Esophagus (tissue), 2 donors: Measurements from ENCODE around the gene CATSPERD. TPM values are rescaled to one million over a fixed set of nuclear protein-coding genes. Genes with fewer than 3 reads are reported as not detected.

Experiments used
- H3K27ac ChIP-seq, 2 donors: one replicate each; pipeline ENCODE4 v1.5.1; 2013; ENCODE audit warnings: low read depth in 2 of 2, mild to moderate bottlenecking in 2 of 2, inconsistent platforms in 1 of 2, low read length in 1 of 2, moderate library complexity in 1 of 2
- H3K27me3 ChIP-seq, 2 donors: one replicate each; pipeline ENCODE4 v1.6.1; 2013; ENCODE audit warnings: low read length in 2 of 2, control low read depth in 1 of 2, mild to moderate bottlenecking in 1 of 2; ENCODE audit not compliant: insufficient read depth in 2 of 2, control insufficient read depth in 1 of 2
- H3K36me3 ChIP-seq, 2 donors: one replicate each; pipeline ENCODE4 v1.6.1; 2013; ENCODE audit warnings: low read length in 1 of 2; ENCODE audit not compliant: control insufficient read depth in 2 of 2, insufficient read depth in 2 of 2
- H3K4me1 ChIP-seq, 2 donors: one replicate each; pipeline ENCODE4 v1.6.1; 2013; ENCODE audit warnings: low read length in 1 of 2; ENCODE audit not compliant: control insufficient read depth in 2 of 2, insufficient read depth in 2 of 2
- H3K4me3 ChIP-seq, 2 donors: one replicate each; pipeline ENCODE4 v1.5.1; 2013; ENCODE audit warnings: low read length in 2 of 2, mild to moderate bottlenecking in 2 of 2, low read depth in 1 of 2, moderate library complexity in 1 of 2
- H3K9me3 ChIP-seq, 2 donors: one replicate each; pipeline ENCODE4 v1.6.1; 2013; ENCODE audit warnings: mild to moderate bottlenecking in 2 of 2, low read depth in 1 of 2, low read length in 1 of 2, moderate library complexity in 1 of 2; ENCODE audit not compliant: control insufficient read depth in 2 of 2, insufficient read depth in 1 of 2
- WGBS, 2 donors: extraction: QIAGEN DNeasy Blood & Tissue Kit; methylation state at CpG; one replicate each; pipeline ENCODE4 v1.1.7; 2013; 5-methylcytosine and 5-hydroxymethylcytosine counted together
- polyA plus RNA-seq, 2 donors: library from polyadenylated mRNA; stranded (reverse); fragments of 200-250 nt; gene quantifications; one replicate each; pipeline ENCODE4 v1.2.3, GENCODE V29; 2013
- donor health status: healthy with polysubstance abuse.
- donor health status: Bipolar disorder and iron deficiency.

CATSPERD gene
- not detected for polyA plus RNA-seq

GRCh38 chr19:5719961-5720790 is at the start of gene CATSPERD, which contains the start of gene LONP1:
Gene CATSPERD (plus strand): TSS chr19:5720637. CDS start chr19:5720738, 101 bp downstream.
Gene LONP1 (minus strand): TSS chr19:5720146. CDS start chr19:5720132, 14 bp downstream.
- no peaks in the 10 kb centered on the region for H3K36me3 ChIP-seq
- H3K9me3 ChIP-seq: no peaks in the 10 kb centered on the region
- WGBS, 2 donors: 0% methylated on average over 83 to 90 of the region's 90 CpGs
- H3K4me3 ChIP-seq: peak within 1 kb of the TSS; percentile 83 to 87
- peak within 1 kb of the TSS; percentile 92 to 93 for H3K27ac ChIP-seq
- no peaks in the 10 kb centered on the region for H3K27me3 ChIP-seq
- peaks cover 2 to 4% of the 10 kb centered on the region in 2 donors for H3K4me1 ChIP-seq

GRCh38 chr19:5671600-5671999 is 48.8 kb upstream of the CATSPERD start:
- WGBS, 2 donors: 75 to 83% methylated on average over 7 of the region's 7 CpGs
- no peaks in the 10 kb centered on the region for H3K4me1 ChIP-seq
- no peaks in the 10 kb centered on the region for H3K27me3 ChIP-seq
- H3K36me3 ChIP-seq: peaks cover 16 to 30% of the 10 kb centered on the region in 2 donors
- H3K9me3 ChIP-seq: no peaks in the 10 kb centered on the region
- H3K4me3 ChIP-seq: no peak overlapping the region
- no peak overlapping the region for H3K27ac ChIP-seq

- Histone ChIP-seq H3K27ac (no peak overlapping the region), H3K36me3 (peaks cover 6 to 20% of the 10 kb centered on the region in 2 donors), H3K27me3 (no peaks in the 10 kb centered on the region), H3K9me3 (no peaks in the 10 kb centered on the region), H3K4me1 (no peaks in the 10 kb centered on the region), H3K4me3 (no peak overlapping the region)
- WGBS, 2 donors: 90 to 93% methylated on average over 13 of the region's 13 CpGs
Measured at GRCh38 chr19:5672708-5673459, 47.6 kb upstream of the CATSPERD start.

GRCh38 chr19:5673752-5674151 is 46.7 kb upstream of the CATSPERD start:
- WGBS, 2 donors: 97 to 100% methylated on average over 1 of the region's 1 CpG
- no peaks in the 10 kb centered on the region for H3K9me3 ChIP-seq
- H3K27ac ChIP-seq: no peak overlapping the region
- H3K27me3 ChIP-seq: no peaks in the 10 kb centered on the region
- peaks cover 5 to 21% of the 10 kb centered on the region in 2 donors for H3K36me3 ChIP-seq
- H3K4me3 ChIP-seq: no peak overlapping the region
- H3K4me1 ChIP-seq: no peaks in the 10 kb centered on the region

GRCh38 chr19:5674714-5675113 is 45.7 kb upstream of the CATSPERD start:
- Histone ChIP-seq H3K4me3 (no peak overlapping the region), H3K9me3 (no peaks in the 10 kb centered on the region), H3K27ac (no peak overlapping the region), H3K27me3 (no peaks in the 10 kb centered on the region), H3K4me1 (peaks cover 4 to 6% of the 10 kb centered on the region in 2 donors), H3K36me3 (peaks cover 0 to 12% of the 10 kb centered on the region in 2 donors)
- WGBS, 2 donors: 62 to 74% methylated on average over 5 of the region's 5 CpGs

- no peak overlapping the region for H3K27ac ChIP-seq
- no peaks in the 10 kb centered on the region for H3K9me3 ChIP-seq
- no peaks in the 10 kb centered on the region for H3K27me3 ChIP-seq
- 65 to 66% methylated on average over 17 of the region's 17 CpGs for whole genome bisulfite sequencing, 2 donors
- peaks cover 0 to 11% of the 10 kb centered on the region in 2 donors for H3K36me3 ChIP-seq
- peaks cover 4 to 8% of the 10 kb centered on the region in 2 donors for H3K4me1 ChIP-seq
- no peak overlapping the region for H3K4me3 ChIP-seq
Measured at GRCh38 chr19:5676105-5676771, 44.2 kb upstream of the CATSPERD start.

- peaks cover 0 to 9% of the 10 kb centered on the region in 2 donors for H3K36me3 ChIP-seq
- H3K4me1 ChIP-seq: peaks cover 4 to 11% of the 10 kb centered on the region in 2 donors
- no peaks in the 10 kb centered on the region for H3K9me3 ChIP-seq
- no peaks in the 10 kb centered on the region for H3K27me3 ChIP-seq
- WGBS, 2 donors: 69 to 75% methylated on average over 13 of the region's 13 CpGs
- H3K27ac ChIP-seq: no peak overlapping the region
- no peak overlapping the region for H3K4me3 ChIP-seq
Measured at GRCh38 chr19:5676772-5677105, 43.7 kb upstream of the CATSPERD start.

GRCh38 chr19:5677136-5677535 is 43.3 kb upstream of the CATSPERD start:
- Histone ChIP-seq H3K27me3 (no peaks in the 10 kb centered on the region), H3K9me3 (no peaks in the 10 kb centered on the region)
- WGBS, 2 donors: 88 to 90% methylated on average over 10 of the region's 10 CpGs

GRCh38 chr19:5677580-5677979 is 42.9 kb upstream of the CATSPERD start:
- no peaks in the 10 kb centered on the region for H3K27me3 ChIP-seq
- H3K27ac ChIP-seq: no peak overlapping the region
- WGBS, 2 donors: 79 to 80% methylated on average over 9 of the region's 9 CpGs
- H3K9me3 ChIP-seq: no peaks in the 10 kb centered on the region
- H3K36me3 ChIP-seq: peaks cover 0 to 5% of the 10 kb centered on the region in 2 donors
- H3K4me3 ChIP-seq: no peak overlapping the region
- H3K4me1 ChIP-seq: peaks cover 4 to 11% of the 10 kb centered on the region in 2 donors

More at GRCh38 chr19:5677136-5677535, 43.3 kb upstream of the CATSPERD start:
- peaks cover 0 to 5% of the 10 kb centered on the region in 2 donors for H3K36me3 ChIP-seq
- H3K4me1 ChIP-seq: peaks cover 4 to 11% of the 10 kb centered on the region in 2 donors
- no peak overlapping the region for H3K4me3 ChIP-seq
- H3K27ac ChIP-seq: no peak overlapping the region
